Upper lobe of left lung (tissue), 4 donors: Measurements from ENCODE around the gene ISM2.

Source experiments
- CTCF ChIP-seq, 6 experiments: fragments of 450-650 bp in 4 of 6; fragments of 200-600 bp in 2 of 6; sonication (generic) in 2 of 6; IDR thresholded peaks; one replicate each; pipeline ENCODE4 v1.5.1; 2016 to 2019; ENCODE audit warnings: antibody characterized with exemption in 6 of 6
- EP300 ChIP-seq, 4 donors: sonication (generic); formaldehyde crosslinking; IDR thresholded peaks; one replicate each; pipeline ENCODE4 v1.5.1; 2017; ENCODE audit warnings: antibody characterized with exemption in 4 of 4, control low read depth in 2 of 4
- POLR2AphosphoS5 ChIP-seq, 2 donors: sonication (generic); formaldehyde crosslinking; IDR thresholded peaks; one replicate each; pipeline ENCODE4 v1.5.1; 2017; ENCODE audit warnings: antibody characterized with exemption in 2 of 2

- no peak for TF ChIP-seq POLR2AphosphoS5 (IDR thresholded peaks at IDR 0.05)
- TF ChIP-seq EP300 (IDR thresholded peaks at IDR 0.05): no peak
- TF ChIP-seq CTCF (IDR thresholded peaks at IDR 0.05): no peak
Observed at GRCh38 chr14:77498984-77499527, 440 bp upstream of the ISM2 start.
